ENCODE measurements around the gene ZNF574.
A peak's percentile ranks its signal among the peaks of the same experiment; 100 is the strongest.
"Not testable (repeated sequence)": the region's sequence is repeated elsewhere in the genome, so short reads cannot be mapped to it uniquely, and the experiment has no call there.

Gene ZNF574

DNA sequence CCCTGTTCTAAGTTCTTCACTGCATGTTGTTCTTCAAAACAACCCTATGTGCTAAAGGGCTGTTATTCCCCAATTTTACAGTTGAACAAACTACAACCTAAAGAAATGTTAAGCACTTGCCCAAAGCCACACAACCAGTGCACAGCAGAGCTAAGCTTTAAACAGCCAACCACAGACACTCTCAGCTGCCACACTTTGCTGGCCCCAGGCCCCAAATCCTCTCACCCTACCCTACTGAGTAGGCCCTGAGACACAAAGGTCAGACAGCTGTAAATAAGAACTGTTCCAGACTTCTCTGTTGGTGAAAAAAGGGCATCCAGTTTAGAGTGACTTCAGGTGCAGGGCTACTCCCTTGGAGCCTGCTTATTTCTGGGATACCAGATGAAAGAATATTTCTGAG, 35.9 kb upstream of the ZNF574 start:
- Histone ChIP-seq H3K4me1 (ENCODE audit: control insufficient read depth in 2 of 2, insufficient read depth in 2 of 2, low read length in 2 of 2) (no peaks in the 10 kb centered on the region), H3K4me3 (ENCODE audit: low read length in 2 of 2) (no peak overlapping the region), H3K9me3 (ENCODE audit: control insufficient read depth in 2 of 2, low read length in 2 of 2) (no peaks in the 10 kb centered on the region), H3K36me3 (ENCODE audit: control insufficient read depth in 2 of 2, insufficient read depth in 2 of 2, low read length in 2 of 2) (no peaks in the 10 kb centered on the region), H3K9ac (ENCODE audit: low read depth in 1 of 2, low read length in 2 of 2) (no peak overlapping the region), H3K27ac (ENCODE audit: low read depth in 2 of 2, low read length in 2 of 2) (no peak overlapping the region), H3K27me3 (ENCODE audit: control insufficient read depth in 2 of 2, insufficient read depth in 2 of 2, low read length in 2 of 2) (no peaks in the 10 kb centered on the region)

DNA sequence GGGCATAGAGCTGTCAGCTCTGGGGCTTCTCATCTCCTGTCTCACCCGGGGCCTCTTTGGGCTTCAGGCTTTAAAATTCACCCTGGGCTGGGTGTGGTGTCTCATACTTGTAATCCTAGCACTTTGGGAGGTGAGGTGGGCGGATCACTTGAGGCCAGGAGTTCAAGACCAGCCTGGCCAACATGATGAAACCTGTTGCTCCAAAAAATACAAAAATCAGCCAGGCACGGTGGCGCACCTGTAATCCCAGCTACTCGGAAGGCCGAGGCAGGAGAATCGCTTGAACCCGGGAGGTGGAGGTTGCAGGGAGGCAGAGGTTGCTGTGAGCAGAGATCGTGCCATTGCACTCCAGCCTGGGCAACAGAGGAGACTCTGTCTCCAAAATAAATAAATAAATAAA, 35.5 kb upstream of the ZNF574 start:
- H3K4me1 ChIP-seq (ENCODE audit: control insufficient read depth in 2 of 2, insufficient read depth in 2 of 2, low read length in 2 of 2); H3K27me3 ChIP-seq (ENCODE audit: control insufficient read depth in 2 of 2, insufficient read depth in 2 of 2, low read length in 2 of 2); H3K27ac ChIP-seq (ENCODE audit: low read depth in 2 of 2, low read length in 2 of 2); H3K36me3 ChIP-seq (ENCODE audit: control insufficient read depth in 2 of 2, insufficient read depth in 2 of 2, low read length in 2 of 2); H3K9ac ChIP-seq (ENCODE audit: low read depth in 1 of 2, low read length in 2 of 2); H3K4me3 ChIP-seq (ENCODE audit: low read length in 2 of 2); H3K9me3 ChIP-seq (ENCODE audit: control insufficient read depth in 2 of 2, low read length in 2 of 2): not testable (repeated sequence)

DNA sequence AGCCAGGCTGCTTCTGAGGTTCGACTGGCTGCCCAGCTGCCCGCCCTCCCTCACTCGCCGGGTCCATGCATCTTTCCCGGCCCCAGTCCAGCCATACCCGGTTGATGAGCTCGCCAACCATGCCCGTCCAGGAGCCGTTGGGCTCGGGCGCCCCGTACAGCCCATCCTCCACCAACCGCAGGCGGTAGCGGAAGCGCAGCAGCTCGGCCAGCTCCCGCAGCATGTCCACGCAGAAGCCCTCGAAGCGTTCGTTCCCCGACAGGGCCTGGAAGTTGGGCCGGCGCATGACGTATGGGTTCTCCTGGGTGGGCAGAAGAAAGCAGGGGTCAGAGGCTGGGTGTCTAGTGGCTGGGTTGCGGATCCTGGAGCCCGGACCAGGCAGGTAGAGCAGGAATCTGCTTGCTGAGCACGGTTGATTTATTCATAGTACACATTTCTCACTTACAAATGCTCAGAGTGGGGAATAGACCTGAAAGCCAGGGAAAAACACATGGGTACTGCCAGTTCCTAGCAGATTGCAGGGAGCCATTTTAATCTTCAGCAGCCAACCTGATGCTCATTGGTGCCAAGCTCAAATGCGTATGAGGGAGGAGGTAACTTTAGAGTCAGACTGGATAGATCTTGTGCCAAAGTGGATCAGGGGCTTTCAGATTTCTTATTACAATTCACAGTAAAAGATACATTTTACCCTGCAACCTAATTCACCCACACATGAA, 33.4 kb upstream of the ZNF574 start:
- Histone ChIP-seq H3K9me3 (ENCODE audit: control insufficient read depth in 2 of 2, low read length in 2 of 2) (no peaks in the 10 kb centered on the region), H3K4me1 (ENCODE audit: control insufficient read depth in 2 of 2, insufficient read depth in 2 of 2, low read length in 2 of 2) (no peaks in the 10 kb centered on the region), H3K9ac (ENCODE audit: low read depth in 1 of 2, low read length in 2 of 2) (no peak overlapping the region), H3K4me3 (ENCODE audit: low read length in 2 of 2) (no peak overlapping the region), H3K27me3 (ENCODE audit: control insufficient read depth in 2 of 2, insufficient read depth in 2 of 2, low read length in 2 of 2) (no peaks in the 10 kb centered on the region), H3K27ac (ENCODE audit: low read depth in 2 of 2, low read length in 2 of 2) (no peak overlapping the region), H3K36me3 (ENCODE audit: control insufficient read depth in 2 of 2, insufficient read depth in 2 of 2, low read length in 2 of 2) (no peaks in the 10 kb centered on the region)

DNA sequence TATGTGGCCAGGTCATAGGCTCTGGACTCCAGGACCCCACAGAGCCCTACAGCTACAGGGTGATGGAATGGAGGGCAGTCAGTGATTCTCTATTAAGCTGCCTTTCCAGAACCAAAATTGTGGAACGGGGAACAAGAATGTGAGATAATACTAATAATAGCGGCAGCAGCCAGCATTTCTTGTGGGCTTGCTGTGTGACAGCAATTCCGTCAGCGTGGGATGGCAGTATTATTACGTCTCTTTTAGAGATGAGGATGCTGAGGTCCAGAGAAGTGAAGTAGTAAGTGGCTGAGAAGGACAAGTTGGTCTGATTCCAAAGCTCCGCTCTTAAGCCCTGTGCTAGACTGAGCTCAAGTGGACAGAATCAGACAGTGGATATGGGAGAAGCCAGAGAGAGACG, 30.4 kb upstream of the ZNF574 start:
- H3K4me3 ChIP-seq (ENCODE audit: low read length in 2 of 2) = no peak overlapping the region
- H3K9ac ChIP-seq (ENCODE audit: low read depth in 1 of 2, low read length in 2 of 2) = no peak overlapping the region
- no peak overlapping the region for H3K27ac ChIP-seq (ENCODE audit: low read depth in 2 of 2, low read length in 2 of 2)
- H3K4me1 ChIP-seq (ENCODE audit: control insufficient read depth in 2 of 2, insufficient read depth in 2 of 2, low read length in 2 of 2) = peaks cover 0 to 6% of the 10 kb centered on the region in 2 donors
- no peaks in the 10 kb centered on the region for H3K27me3 ChIP-seq (ENCODE audit: control insufficient read depth in 2 of 2, insufficient read depth in 2 of 2, low read length in 2 of 2)
- no peaks in the 10 kb centered on the region for H3K9me3 ChIP-seq (ENCODE audit: control insufficient read depth in 2 of 2, low read length in 2 of 2)
- H3K36me3 ChIP-seq (ENCODE audit: control insufficient read depth in 2 of 2, insufficient read depth in 2 of 2, low read length in 2 of 2) = no peaks in the 10 kb centered on the region

DNA sequence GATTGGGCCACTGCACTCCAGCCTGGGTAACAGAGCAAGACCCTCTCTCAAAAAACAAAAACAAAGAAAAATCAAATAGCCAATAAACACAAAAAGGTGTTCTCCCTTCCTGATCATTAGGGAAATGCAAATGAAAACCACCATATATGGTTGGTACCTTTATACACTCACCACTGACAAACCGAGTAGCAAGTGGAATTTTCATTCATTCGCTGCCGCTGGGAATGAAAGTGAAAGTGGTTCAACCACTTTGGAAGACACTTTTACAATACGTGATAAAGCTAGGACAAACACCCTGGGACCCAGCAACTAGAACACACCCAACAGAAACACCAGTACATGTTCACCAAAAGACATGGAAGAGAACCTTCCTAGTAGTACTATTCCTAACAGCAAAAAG, 27.0 kb upstream of the ZNF574 start:
- H3K4me3 ChIP-seq (ENCODE audit: low read length in 2 of 2) = peak overlapping the region; percentile 32 to 46
- no peaks in the 10 kb centered on the region for H3K27me3 ChIP-seq (ENCODE audit: control insufficient read depth in 2 of 2, insufficient read depth in 2 of 2, low read length in 2 of 2)
- H3K9me3 ChIP-seq (ENCODE audit: control insufficient read depth in 2 of 2, low read length in 2 of 2) = no peaks in the 10 kb centered on the region
- H3K27ac ChIP-seq (ENCODE audit: low read depth in 2 of 2, low read length in 2 of 2) = no peak overlapping the region
- H3K4me1 ChIP-seq (ENCODE audit: control insufficient read depth in 2 of 2, insufficient read depth in 2 of 2, low read length in 2 of 2) = peaks cover 0 to 6% of the 10 kb centered on the region in 2 donors
- no peaks in the 10 kb centered on the region for H3K36me3 ChIP-seq (ENCODE audit: control insufficient read depth in 2 of 2, insufficient read depth in 2 of 2, low read length in 2 of 2)
- H3K9ac ChIP-seq (ENCODE audit: low read depth in 1 of 2, low read length in 2 of 2) = no peak overlapping the region

DNA sequence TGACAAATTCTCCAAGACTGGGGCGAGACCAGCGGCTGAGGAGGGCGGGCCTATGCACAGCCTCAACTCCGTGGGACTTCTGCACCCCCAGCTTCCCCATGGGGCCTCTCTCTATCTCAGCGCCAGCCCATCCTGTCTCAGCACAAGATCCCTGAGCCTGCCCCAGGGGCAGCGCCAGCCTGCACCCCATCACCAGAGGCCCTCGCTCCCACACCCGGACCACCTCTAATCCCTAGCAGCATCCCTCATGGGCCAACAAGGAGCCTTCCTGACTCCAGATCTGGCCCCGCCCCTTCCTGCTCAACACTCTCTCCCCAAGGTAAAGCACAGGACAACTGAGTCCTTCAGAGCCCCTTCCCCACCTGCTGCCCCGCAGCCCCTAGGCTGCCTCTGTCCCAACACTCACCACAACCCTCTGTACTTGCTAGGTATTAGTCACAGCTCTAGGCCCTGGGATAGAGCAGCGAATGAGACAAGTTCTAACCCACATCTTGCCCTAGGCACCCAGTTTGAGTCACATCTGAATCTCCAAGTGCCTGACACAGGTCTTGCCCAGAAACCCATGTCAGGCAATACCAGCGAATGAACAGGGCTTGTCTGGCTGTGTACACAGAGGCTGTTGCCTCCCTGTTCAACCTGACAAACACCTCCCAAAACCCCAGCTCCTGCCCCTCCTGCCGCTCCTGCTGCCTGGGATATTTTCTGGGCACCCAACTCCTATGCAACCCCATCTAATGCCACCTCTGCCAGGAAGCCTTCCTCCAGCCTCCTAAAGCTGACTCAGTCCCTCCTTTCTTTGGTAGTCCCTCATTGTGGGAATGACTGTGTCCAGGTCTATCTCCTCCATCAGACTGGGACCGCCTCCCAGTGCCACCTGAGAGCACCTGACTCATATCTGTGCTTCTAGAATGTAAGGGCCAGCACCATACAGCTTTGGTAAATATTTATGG, 24.5 kb upstream of the ZNF574 start:
- no peaks in the 10 kb centered on the region for H3K9me3 ChIP-seq (ENCODE audit: control insufficient read depth in 2 of 2, low read length in 2 of 2)
- no peak overlapping the region for H3K9ac ChIP-seq (ENCODE audit: low read depth in 1 of 2, low read length in 2 of 2)
- H3K27ac ChIP-seq (ENCODE audit: low read depth in 2 of 2, low read length in 2 of 2) = no peak overlapping the region
- H3K36me3 ChIP-seq (ENCODE audit: control insufficient read depth in 2 of 2, insufficient read depth in 2 of 2, low read length in 2 of 2) = no peaks in the 10 kb centered on the region
- H3K4me1 ChIP-seq (ENCODE audit: control insufficient read depth in 2 of 2, insufficient read depth in 2 of 2, low read length in 2 of 2) = peaks cover 0 to 6% of the 10 kb centered on the region in 2 donors
- H3K27me3 ChIP-seq (ENCODE audit: control insufficient read depth in 2 of 2, insufficient read depth in 2 of 2, low read length in 2 of 2) = no peaks in the 10 kb centered on the region
- H3K4me3 ChIP-seq (ENCODE audit: low read length in 2 of 2) = no peak overlapping the region

DNA sequence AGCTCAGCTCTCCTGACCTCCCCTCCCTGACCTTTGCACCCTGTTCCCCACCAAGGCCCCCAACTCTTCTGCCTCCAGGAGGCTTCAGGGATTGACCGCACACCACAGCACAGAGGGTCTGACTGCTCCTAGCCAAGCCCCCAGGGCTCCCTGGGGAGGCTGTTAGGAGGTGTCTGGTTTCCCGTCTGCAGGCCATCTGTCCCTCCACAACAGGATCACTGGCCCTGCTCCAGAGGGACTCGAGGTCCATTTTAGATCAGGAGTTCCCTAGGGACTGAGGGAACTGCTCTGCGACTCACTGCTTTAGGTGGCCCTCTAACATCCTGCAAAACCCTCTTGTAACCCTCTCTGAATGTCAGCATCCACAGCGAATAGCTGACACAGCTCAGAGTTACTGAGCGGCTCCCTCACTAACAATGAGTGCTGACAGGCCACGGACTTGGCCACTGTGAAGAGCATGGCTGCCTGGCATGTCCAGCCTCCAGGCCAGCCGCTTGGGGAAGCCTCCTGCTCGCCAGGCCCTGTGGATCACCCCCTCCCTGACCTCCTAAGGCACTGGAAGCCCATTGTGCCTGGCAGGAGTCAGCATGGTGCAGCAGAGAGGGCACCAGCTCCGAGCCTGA, 23.6 kb upstream of the ZNF574 start:
- Histone ChIP-seq H3K27me3 (ENCODE audit: control insufficient read depth in 2 of 2, insufficient read depth in 2 of 2, low read length in 2 of 2) (no peaks in the 10 kb centered on the region), H3K4me3 (ENCODE audit: low read length in 2 of 2) (no peak overlapping the region), H3K27ac (ENCODE audit: low read depth in 2 of 2, low read length in 2 of 2) (no peak overlapping the region), H3K9me3 (ENCODE audit: control insufficient read depth in 2 of 2, low read length in 2 of 2) (no peaks in the 10 kb centered on the region), H3K9ac (ENCODE audit: low read depth in 1 of 2, low read length in 2 of 2) (no peak overlapping the region), H3K36me3 (ENCODE audit: control insufficient read depth in 2 of 2, insufficient read depth in 2 of 2, low read length in 2 of 2) (no peaks in the 10 kb centered on the region), H3K4me1 (ENCODE audit: control insufficient read depth in 2 of 2, insufficient read depth in 2 of 2, low read length in 2 of 2) (peaks cover 0 to 6% of the 10 kb centered on the region in 2 donors)

DNA sequence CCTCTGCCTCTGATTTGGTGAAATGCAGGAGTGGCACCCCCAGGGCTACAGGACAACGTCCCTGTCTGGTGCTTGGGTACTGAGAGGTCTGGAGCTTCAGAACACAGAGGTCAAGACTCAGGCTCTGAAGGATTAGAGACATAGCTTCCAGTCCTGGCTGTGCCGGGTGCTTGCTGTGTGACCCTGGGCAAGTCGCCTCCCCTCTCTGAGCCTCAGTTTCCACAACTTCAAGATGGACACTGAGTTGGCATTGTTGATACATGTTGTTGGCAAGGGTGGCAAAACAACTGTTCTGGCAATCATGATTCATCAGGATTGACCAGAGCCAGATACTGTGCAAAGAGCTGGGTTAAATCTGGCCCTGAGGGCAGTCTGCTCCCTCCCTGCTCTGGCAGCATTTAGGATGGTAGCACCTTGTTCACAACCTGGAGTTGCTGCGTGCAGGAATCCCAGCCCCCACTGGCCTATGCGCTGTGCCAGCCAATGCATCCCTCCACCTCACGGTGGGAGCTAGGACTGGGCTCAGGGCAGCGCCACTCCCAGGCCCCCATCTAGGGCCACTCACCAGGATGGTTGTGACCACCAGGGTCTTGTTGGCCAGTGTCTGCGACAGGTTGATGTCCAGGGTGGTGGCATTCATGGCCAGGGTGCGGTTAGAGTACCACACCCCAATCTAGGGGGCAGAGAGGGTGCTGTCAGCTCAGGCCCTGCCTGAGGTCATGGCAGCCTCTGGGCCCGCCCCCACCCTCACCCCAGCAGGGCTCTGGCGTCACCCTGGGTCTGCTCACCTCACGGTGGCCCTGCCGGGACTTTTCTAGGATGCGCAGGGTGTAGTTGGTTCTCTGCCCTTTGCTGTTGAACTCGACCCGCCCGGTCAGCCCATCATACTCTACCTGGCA, 22.7 kb upstream of the ZNF574 start:
- Histone ChIP-seq H3K9ac (ENCODE audit: low read depth in 1 of 2, low read length in 2 of 2) (no peak overlapping the region), H3K9me3 (ENCODE audit: control insufficient read depth in 2 of 2, low read length in 2 of 2) (no peaks in the 10 kb centered on the region), H3K27ac (ENCODE audit: low read depth in 2 of 2, low read length in 2 of 2) (no peak overlapping the region), H3K27me3 (ENCODE audit: control insufficient read depth in 2 of 2, insufficient read depth in 2 of 2, low read length in 2 of 2) (no peaks in the 10 kb centered on the region), H3K4me1 (ENCODE audit: control insufficient read depth in 2 of 2, insufficient read depth in 2 of 2, low read length in 2 of 2) (peaks cover 0 to 6% of the 10 kb centered on the region in 2 donors), H3K4me3 (ENCODE audit: low read length in 2 of 2) (no peak overlapping the region), H3K36me3 (ENCODE audit: control insufficient read depth in 2 of 2, insufficient read depth in 2 of 2, low read length in 2 of 2) (no peaks in the 10 kb centered on the region)

DNA sequence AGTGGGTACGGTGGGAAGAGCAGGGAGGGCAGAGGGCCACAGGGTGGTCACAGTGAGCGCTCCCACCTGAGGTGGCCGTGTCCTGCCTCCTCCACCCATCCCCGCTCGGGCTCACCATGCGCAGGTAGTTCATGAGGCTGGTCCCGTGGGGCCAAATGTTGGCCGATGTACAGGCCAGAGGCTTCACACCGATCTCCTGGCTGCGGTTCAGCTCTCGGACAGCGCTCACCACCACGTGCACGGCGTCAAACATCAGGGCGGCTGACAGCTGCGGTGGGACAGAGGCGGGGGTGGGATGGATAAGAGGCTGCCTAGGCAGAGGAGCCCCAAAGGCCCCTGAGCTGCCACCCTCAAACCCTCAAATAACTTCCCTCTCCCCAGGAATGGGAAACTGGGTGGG, 21.8 kb upstream of the ZNF574 start:
- Histone ChIP-seq H3K36me3 (ENCODE audit: control insufficient read depth in 2 of 2, insufficient read depth in 2 of 2, low read length in 2 of 2) (no peaks in the 10 kb centered on the region), H3K9me3 (ENCODE audit: control insufficient read depth in 2 of 2, low read length in 2 of 2) (no peaks in the 10 kb centered on the region), H3K9ac (ENCODE audit: low read depth in 1 of 2, low read length in 2 of 2) (no peak overlapping the region), H3K4me3 (ENCODE audit: low read length in 2 of 2) (no peak overlapping the region), H3K27ac (ENCODE audit: low read depth in 2 of 2, low read length in 2 of 2) (no peak overlapping the region), H3K27me3 (ENCODE audit: control insufficient read depth in 2 of 2, insufficient read depth in 2 of 2, low read length in 2 of 2) (no peaks in the 10 kb centered on the region), H3K4me1 (ENCODE audit: control insufficient read depth in 2 of 2, insufficient read depth in 2 of 2, low read length in 2 of 2) (peaks cover 0 to 3% of the 10 kb centered on the region in 2 donors)
